GM03348 (cell line): ENCODE data around the gene SPATA9.
"Not testable (repeated sequence)": the region's sequence is repeated elsewhere in the genome, so short reads cannot be mapped to it uniquely, and the experiment has no call there.

Experiments
- DNase-seq: peaks from one replicate; pipeline ENCODE4 v3.0.0; 2012; ENCODE audit warnings: low spot score

The SPATA9 gene

DNA sequence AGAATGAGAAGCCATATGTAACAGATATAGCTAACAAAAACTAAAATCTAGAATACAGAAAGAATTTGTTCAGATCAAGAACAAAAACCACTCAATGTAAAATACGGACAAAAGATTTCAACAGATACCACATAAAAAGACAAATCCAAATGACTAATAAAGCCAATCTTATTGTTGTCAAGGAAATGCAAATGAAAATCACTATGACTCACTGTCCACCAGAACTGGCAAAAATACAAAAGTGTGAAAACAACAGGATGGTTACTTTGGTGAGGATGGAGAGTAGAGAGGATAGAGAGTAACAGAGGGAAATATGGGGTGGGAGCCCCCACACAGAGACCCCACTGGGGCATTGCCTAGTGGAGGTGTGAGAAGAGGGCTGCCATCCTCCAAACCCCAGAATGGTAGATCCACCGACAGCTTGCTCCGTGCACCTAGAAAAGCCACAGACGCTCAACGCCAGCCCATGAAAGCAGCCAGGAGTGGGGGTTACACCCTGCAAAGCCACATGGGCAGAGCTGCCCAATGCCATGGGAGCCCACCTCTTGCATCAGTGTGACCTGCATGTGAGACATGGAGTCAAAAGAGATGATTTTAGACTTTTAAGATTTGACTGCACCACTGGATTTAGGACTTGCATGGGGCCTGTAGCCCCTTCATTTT, 33.1 kb upstream of the SPATA9 start:
- DNase-seq = peak; percentile 67

DNA sequence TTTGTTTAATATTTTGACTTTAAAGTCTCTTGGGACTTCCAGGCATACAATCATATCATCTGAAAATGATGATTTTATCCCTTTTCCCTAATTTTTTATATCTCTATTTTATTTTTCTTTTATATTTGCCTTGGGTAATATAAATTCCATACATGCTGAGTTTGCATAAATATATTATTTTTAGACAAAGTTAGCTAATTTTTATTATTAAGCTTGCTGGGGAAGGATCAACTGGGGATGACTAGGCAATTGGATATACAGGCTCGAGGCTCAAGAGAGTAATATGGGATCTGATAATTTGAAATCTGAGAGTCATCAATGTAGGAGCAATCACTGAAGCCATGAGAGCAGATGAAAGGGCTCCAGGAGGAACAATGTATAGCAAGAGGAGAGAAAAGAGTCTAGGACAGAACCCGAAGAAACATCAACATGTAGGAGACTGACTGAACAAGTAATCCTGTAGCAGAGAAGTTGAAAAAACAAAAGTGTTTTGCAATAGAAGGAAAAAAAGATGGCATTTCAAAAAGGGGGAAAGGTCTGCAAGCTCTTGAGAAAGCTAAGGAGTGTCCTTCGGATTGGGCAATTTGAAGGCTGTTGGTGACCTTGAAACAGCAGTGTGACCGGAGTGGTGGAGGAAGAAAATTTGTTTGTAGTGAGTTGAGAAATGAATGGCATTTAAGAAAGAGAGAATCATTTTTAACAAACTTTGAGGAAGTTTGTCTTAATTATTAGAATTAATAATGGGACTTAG, 31.3 kb upstream of the SPATA9 start:
- no peak for DNase-seq

DNA sequence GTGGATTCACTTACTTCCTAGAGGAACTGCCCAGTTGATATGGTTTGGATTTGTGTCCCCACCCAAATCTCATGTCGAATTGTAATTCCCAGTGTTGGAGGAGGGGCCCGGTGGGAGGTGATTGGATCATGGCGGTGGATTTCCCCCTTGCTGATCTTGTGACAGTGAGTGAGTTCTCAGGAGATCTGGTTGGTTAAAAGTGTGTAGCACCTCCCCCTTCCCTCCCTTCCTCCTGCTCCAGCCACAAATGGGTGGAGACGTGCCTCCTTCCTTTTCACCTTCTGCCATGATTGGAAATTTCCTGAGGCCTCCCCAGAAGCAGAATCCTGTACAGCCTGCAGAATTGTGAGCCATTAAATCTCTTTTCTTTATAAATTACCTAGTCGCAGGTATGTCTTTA, 30.5 kb upstream of the SPATA9 start:
- DNase-seq = not testable (repeated sequence)

DNA sequence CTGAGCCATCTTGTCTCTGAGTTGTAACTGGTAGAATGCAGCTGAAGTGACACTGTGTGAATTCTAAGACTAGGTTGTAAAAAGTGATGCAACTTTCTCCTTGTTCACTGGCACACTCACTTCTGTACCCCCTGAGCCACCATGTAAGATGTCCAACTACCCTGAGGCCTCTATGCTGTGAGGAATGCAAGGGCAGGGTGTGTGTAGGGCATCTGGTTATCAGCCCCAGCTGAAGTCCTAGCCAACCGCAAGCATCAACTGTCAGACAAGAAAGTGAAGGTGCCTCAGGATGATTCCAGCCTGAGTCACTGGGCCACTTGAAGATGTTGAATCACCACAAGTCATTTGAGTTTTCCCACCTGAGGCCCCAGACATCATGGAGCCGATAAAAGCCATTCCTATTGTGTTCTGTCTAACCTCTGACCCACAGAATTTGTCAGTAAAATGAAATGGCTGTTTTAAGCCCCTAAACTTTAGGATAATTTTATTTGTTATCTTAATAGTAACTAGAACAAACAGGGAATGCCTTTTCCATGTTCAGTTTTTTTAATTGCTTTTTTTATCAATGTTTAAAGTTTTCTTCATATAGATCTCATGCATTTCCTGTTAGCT, 29.7 kb upstream of the SPATA9 start:
- peak; percentile 58 for DNase-seq

DNA sequence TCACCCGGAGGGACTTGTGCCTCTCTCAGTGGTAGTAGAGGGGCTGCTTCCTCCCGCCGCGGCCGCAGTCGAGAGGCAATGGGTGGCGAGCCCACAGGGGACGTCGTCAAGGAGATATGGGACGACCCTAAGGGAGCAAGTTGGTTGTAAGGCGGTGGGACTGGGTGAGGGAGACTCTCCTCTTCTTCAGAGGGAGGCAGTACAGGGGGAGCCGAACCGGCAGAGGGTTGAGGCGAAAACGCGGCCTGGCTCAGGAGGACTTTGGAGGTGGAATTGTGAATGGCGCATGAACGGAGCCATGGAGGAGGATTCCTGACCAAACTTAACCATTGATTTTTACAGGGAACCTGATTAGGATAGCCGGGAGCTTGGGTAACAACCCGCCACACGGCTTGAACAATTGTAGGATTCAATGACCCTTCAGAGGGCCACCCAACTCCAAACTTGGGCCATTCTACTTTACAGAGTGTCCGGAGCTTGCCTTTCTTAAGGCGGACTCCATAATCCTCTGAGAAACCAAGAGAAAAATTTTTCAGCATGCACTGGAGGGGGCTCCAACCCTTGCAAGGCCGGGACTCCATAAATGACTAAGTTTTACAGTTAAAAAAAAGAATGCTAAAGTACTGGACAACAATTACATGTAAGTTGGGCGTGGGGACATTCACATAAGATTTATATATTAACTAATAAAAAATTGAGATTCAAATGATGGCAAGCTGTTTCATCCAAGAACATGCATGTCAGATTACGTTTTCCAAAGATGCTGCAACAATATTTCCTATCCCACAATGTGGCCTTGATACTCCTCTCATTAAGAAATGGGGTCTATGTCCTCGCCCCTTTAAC, 28.9 kb upstream of the SPATA9 start:
- DNase-seq = no peak

DNA sequence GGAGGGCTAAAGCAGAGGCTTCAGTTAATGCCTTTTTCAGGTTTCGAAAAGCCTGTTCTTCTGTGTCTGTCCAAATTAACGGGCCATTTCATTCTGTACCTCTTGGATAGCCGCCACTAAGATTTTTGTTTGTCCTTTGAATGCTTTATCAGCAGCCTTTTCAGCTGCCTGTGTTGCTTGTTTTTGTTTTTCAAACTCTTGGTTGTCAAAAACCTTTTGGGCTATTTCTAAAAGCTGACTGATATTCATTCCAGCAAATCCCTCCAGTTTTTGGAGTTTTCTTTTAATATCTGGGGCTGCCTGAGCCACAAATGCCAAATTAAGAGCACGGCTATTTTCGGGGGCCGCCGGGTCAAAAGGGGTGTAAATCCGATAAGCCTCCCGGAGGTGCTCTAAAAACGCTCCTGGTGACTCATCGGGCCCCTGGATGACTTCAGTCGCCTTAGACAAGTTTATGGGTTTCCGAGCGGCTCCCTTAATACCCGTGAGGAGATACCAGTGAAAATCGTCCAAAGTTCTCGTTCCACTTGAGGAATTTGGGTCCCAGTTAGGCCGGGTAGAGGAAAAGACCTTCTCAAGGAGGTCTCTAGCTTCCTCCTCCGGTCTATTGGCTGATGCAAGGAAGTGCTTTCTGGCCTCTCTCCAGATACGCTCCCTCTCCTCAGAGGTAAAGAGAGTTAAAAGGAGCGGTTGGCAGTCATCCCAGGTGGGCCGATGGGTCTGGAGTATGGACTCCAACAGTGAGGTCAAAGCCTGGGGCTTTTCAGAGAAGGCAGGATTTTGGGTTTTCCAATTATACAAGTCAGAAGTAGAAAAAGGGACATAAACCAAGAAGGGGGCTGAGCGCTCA, 28.1 kb upstream of the SPATA9 start:
- not testable (repeated sequence) for DNase-seq

DNA sequence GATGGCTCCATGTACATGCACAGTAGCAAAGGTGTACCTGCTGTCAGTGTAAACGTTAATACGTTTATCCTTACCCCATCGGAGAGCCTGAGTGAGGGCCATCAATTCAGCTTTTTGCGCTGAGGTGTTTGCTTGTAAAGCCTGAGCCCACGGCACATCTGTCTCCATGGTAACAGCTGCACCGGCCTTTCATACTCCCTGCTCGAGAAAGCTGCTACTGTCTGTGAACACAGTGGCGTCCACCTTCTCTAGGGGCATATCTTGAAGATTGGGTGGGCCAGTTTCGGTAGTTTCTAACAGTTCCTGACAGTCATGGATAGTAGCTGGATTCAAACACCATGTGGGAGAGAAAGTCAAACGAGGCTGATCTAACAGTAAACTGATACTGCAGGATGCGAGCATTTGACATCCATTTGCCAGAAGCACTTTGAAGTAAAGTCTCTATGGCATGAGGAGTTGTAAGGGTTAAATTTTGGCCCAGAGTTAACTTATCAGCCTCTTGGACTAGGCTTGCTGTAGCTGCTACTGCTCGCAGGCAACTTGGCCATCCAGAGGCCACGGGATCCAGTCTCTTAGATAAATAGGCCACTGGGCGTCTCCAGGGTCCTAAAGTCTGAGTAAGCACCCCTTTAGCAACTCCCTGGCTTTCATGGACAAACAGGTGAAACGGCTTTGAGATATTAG, 27.3 kb upstream of the SPATA9 start:
- DNase-seq = no peak

GRCh38 chr5:95708876-95709275, 26.1 kb upstream of the SPATA9 start:
- no peak for DNase-seq

DNA sequence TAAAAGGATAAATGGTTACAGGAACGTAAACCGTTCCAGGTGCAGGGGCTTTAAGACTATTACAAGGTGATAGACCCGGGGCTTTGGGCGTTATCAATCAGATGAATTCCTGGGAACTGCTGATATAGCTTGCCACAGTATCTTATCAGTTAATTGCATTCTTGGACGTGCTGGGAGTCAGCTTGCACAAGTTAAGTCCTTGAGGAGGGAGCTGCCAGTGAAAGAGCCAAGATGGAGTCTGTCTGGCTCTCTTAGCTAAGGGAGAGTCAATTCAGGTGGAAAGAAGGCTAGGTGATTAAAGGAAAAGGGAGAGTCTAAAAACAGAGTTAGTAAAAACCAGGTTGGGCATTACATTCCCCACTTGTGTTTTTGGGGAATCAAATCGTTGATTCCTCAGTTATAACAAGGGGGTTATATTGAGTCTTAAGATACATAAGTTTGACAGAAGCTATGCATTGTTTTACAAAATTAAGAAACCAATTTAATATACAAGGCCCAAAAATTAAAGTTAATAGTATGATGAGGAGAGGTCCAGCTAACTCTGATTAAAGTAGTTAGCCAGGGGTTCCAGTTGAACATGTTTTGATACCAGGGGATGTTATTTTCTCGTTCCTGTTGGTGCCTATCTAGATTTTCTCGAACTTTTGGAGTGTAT, 24.9 kb upstream of the SPATA9 start:
- not testable (repeated sequence) for DNase-seq

DNA sequence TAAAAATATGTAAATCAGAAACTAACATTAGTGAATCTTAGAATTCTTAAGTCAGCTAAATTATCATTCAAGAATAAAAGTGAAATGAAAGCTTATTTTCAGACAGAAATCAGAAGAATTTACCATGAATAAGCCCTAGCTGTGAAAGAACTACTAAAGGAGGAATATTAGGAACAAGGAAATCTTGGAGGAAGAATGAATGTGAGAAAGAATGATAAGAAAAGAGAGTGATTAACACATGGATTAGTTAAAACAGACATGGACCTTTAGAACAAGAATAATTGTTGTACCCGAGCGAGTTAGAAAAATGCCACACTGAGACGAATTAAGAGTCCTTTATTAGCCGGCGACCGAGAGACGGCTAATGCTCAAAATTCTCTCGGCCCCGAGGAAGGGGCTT, 24.3 kb upstream of the SPATA9 start:
- DNase-seq = no peak

GRCh38 chr5:95706196-95706595, 23.4 kb upstream of the SPATA9 start:
- DNase-seq = not testable (repeated sequence)

DNA sequence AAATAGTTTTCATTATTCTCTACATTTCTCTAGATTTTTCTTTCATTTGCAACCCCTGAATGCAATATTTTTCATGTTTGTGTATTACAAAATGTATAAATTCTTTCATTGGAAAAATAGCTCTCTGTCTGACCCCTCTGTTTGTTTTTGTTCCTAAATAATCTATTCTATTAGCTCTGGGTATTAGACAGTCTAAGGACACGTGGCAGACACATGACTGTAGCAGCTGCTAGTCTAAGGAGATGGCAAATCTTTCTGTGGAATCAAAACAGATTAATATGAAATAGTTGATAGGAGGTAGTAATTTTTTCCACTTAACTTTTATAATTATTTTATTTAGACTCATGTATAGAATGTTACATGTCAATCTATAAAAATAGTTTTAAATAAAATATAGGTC, 21.4 kb upstream of the SPATA9 start:
- DNase-seq = no peak

GRCh38 chr5:95701074-95701473, 18.3 kb upstream of the SPATA9 start:
- no peak for DNase-seq

GRCh38 chr5:95699337-95699736, 16.5 kb upstream of the SPATA9 start:
- DNase-seq = no peak

DNA sequence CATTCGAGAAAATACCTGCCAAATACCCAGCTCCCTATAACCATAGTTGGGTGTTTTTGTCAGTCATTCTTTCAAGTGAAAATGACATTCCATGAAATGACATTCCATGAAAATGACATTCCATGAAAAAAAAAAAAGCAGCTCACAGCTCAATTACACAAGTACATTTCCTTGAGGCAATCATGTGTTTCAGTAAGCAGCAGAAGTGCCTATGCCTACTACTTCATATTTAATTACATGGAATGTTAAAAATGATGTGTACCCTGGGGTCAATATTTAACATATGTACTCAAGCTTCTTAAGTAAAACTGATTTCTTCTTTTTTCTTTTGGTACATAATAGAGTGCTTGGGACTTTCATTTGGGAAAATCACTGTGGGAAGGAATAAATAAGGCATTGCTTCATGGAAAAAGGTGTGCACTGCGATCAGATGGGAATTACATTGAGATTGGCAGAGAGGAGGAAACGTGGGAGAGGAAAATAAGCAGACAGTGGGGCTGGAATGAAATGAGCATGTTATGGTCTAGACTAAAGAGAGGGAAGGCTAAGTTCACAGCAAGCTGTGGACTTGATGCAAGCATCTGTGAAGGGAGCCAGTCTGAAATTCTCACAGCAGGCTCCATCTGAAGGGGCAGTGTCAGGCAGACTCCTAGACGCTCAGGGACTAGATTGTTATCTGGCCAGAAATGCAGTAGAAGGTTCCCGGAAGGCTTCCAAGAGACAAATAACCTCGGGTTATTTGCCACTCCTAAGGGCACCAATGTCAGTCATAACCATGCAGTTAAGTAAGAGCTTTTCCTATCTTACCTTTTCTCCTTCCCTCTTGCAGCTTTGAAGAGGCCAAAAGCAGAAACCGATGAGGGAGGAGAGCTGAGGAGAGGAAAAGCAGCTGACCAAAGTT, 15.2 kb upstream of the SPATA9 start:
- no peak for DNase-seq

GRCh38 chr5:95690333-95690732, 7.5 kb upstream of the SPATA9 start:
- DNase-seq = no peak

GRCh38 chr5:95689680-95690079, 6.9 kb upstream of the SPATA9 start:
- no peak for DNase-seq

- DNase-seq = peak; percentile 24
Observed at GRCh38 chr5:95686651-95687050, 3.9 kb upstream of the SPATA9 start.

GRCh38 chr5:95684361-95684760, 1.6 kb upstream of the SPATA9 start:
- DNase-seq = no peak
